ENCODE data around the gene CIPC.

GRCh38 chr14:77158175-77158881 is 60.3 kb downstream of the CIPC start:
- TF ChIP-seq USF2 (IDR thresholded peaks at IDR 0.05; ENCODE audit: low read depth, low read length) (no peak), USF2 (CRISPR knock-in tag; IDR thresholded peaks at IDR 0.05; ENCODE audit: borderline replicate concordance) (no peak), ZBTB8A (CRISPR knock-in tag; IDR thresholded peaks at IDR 0.05; ENCODE audit: borderline replicate concordance, low read depth) (no peak), IRX3 (CRISPR knock-in tag; IDR thresholded peaks at IDR 0.05; ENCODE audit: borderline replicate concordance, low read depth) (no peak), NPAS2 (CRISPR knock-in tag; IDR thresholded peaks at IDR 0.05; ENCODE audit: borderline replicate concordance) (no peak), MYC (CRISPR knock-in tag; IDR thresholded peaks at IDR 0.05; ENCODE audit: borderline replicate concordance) (no peak), ZNF580 (CRISPR knock-in tag; IDR thresholded peaks at IDR 0.05; ENCODE audit: borderline replicate concordance, low read depth) (no peak), ARID3A (IDR thresholded peaks at IDR 0.05; ENCODE audit: low read depth, low read length) (no peak), GATA4 (IDR thresholded peaks at IDR 0.05; ENCODE audit: borderline replicate concordance, low read depth) (no peak)
